Activated T-cell treated with anti-CD3 and anti-CD28 coated beads for 24 hours (primary cell): ENCODE results near the gene TACC3.

Experiments used
- DNase-seq: peaks from one replicate; pipeline ENCODE4 v3.0.0-alpha.2; 2020; ENCODE audit warnings: low read depth

Gene TACC3

GRCh38 chr4:1760521-1761071 lies 39.3 kb downstream of the TACC3 start:
- DNase-seq, result no peak

GRCh38 chr4:1761130-1761689 lies 39.9 kb downstream of the TACC3 start:
- no peak for DNase-seq

GRCh38 chr4:1762264-1763010 lies 41.1 kb downstream of the TACC3 start:
- DNase-seq, result no peak

GRCh38 chr4:1763070-1763549 lies 41.8 kb downstream of the TACC3 start:
- no peak for DNase-seq

- DNase-seq, result no peak
Observed at GRCh38 chr4:1763550-1764080, 42.3 kb downstream of the TACC3 start.

GRCh38 chr4:1764670-1765069 lies 43.3 kb downstream of the TACC3 start:
- no peak for DNase-seq

- no peak for DNase-seq
Observed at GRCh38 chr4:1765409-1766072, 44.2 kb downstream of the TACC3 start.

GRCh38 chr4:1766106-1767060 lies 45.1 kb downstream of the TACC3 start:
- DNase-seq, result no peak

- no peak for DNase-seq
Observed at GRCh38 chr4:1767061-1767769, 45.9 kb downstream of the TACC3 start.

GRCh38 chr4:1767770-1768366 lies 46.5 kb downstream of the TACC3 start:
- DNase-seq, result no peak

- no peak for DNase-seq
Observed at GRCh38 chr4:1768367-1769034, 47.2 kb downstream of the TACC3 start.

- no peak for DNase-seq
Observed at GRCh38 chr4:1769692-1770091, 48.4 kb downstream of the TACC3 start.

GRCh38 chr4:1770245-1770644 lies 48.9 kb downstream of the TACC3 start:
- no peak for DNase-seq

- no peak for DNase-seq
Observed at GRCh38 chr4:1770791-1771231, 49.5 kb downstream of the TACC3 start.

GRCh38 chr4:1771555-1772305 lies 50.4 kb downstream of the TACC3 start:
- no peak for DNase-seq

- DNase-seq, result no peak
Observed at GRCh38 chr4:1772853-1773538, 51.7 kb downstream of the TACC3 start.

GRCh38 chr4:1773754-1774153 lies 52.4 kb downstream of the TACC3 start:
- no peak for DNase-seq

GRCh38 chr4:1775731-1776500 lies 54.6 kb downstream of the TACC3 start:
- no peak for DNase-seq
